ENCODE data around the gene TNFAIP1.

DNA sequence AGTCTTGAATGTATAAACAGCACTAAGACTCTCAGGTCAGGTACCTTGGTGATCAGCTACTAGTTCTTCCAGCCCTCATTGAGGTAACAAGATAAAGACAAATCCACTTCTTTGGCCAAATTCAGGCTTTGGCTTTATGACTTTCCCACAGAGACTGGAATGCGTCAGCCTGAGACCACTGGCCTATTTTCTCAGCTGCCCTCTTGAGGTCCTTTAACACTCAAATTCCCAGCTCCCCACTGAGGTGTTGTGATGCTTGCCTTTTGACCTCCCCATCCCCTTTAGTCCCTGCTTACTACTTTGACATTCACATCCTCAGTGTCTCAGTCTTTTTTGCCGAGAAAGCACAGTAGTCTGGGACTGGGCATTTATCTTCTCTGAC, 10.6 kb downstream of the TNFAIP1 start:
- TF ChIP-seq, protein P1, sequence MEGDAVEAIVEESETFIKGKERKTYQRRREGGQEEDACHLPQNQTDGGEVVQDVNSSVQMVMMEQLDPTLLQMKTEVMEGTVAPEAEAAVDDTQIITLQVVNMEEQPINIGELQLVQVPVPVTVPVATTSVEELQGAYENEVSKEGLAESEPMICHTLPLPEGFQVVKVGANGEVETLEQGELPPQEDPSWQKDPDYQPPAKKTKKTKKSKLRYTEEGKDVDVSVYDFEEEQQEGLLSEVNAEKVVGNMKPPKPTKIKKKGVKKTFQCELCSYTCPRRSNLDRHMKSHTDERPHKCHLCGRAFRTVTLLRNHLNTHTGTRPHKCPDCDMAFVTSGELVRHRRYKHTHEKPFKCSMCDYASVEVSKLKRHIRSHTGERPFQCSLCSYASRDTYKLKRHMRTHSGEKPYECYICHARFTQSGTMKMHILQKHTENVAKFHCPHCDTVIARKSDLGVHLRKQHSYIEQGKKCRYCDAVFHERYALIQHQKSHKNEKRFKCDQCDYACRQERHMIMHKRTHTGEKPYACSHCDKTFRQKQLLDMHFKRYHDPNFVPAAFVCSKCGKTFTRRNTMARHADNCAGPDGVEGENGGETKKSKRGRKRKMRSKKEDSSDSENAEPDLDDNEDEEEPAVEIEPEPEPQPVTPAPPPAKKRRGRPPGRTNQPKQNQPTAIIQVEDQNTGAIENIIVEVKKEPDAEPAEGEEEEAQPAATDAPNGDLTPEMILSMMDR (conservative IDR thresholded peaks at IDR 0.05; ENCODE audit: low read depth, low read length) = no peak
- TF ChIP-seq EZH2 (IDR thresholded peaks at IDR 0.05; ENCODE audit: low read length, unreplicated experiment) = no peak
- no peak for TF ChIP-seq EZH2phosphoT487 (IDR thresholded peaks at IDR 0.05; ENCODE audit: borderline replicate concordance, low read length)

Measured in PC-3 (cell line).